GM06990 (cell line): ENCODE results near the gene TMEM121B.

ENCODE experiments used
- DNase-seq: peaks from one replicate; pipeline ENCODE4 v3.0.0-alpha.2; 2011; ENCODE audit not compliant: insufficient read length; ENCODE audit errors: extremely low read depth
- H3K27me3 ChIP-seq: replicated peaks from 2 replicates; pipeline ENCODE4 v1.6.0; 2011; ENCODE audit warnings: low read length; ENCODE audit not compliant: control insufficient read depth, insufficient read depth
- H3K36me3 ChIP-seq: 2 replicates; pipeline ENCODE4 v1.5.1; 2011; ENCODE audit warnings: low read length; ENCODE audit not compliant: control insufficient read depth, insufficient read depth
- H3K4me3 ChIP-seq: replicated peaks from 2 replicates; pipeline ENCODE4 v1.5.1; 2011; ENCODE audit warnings: low read depth, mild to moderate bottlenecking, control low read depth, low read length
- CTCF ChIP-seq: IDR thresholded peaks from 2 replicates; pipeline ENCODE4 v1.5.1; 2011; ENCODE audit warnings: low read length, control low read depth, mild to moderate bottlenecking, inconsistent platforms; ENCODE audit not compliant: insufficient read depth, poor library complexity, severe bottlenecking

Gene TMEM121B

DNA sequence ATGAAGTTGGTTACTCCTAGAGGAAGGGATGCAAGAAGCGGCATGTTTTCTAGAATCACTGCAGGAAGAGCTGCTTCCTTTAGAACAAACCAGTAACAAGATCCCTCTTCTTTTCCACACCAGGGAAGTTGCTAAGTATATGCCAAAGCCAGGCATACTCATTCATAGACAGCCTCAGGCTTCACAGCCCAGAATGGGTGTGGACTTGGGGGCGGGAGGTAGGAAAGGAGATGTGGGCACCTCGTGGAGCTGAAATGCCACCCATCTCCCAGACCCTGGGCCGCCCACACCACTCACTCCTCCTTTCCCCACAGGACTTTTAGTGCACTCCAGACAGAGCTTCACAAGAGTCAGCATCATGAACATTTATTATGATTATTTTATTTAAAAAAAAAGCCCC, 16.0 kb upstream of the TMEM121B start:
- Histone ChIP-seq H3K36me3 (peaks cover 12% of the 10 kb centered on the region), H3K27me3 (no peaks in the 10 kb centered on the region), H3K4me3 (no peak overlapping the region)
- TF ChIP-seq CTCF: no peak
- DNase-seq: no peak

DNA sequence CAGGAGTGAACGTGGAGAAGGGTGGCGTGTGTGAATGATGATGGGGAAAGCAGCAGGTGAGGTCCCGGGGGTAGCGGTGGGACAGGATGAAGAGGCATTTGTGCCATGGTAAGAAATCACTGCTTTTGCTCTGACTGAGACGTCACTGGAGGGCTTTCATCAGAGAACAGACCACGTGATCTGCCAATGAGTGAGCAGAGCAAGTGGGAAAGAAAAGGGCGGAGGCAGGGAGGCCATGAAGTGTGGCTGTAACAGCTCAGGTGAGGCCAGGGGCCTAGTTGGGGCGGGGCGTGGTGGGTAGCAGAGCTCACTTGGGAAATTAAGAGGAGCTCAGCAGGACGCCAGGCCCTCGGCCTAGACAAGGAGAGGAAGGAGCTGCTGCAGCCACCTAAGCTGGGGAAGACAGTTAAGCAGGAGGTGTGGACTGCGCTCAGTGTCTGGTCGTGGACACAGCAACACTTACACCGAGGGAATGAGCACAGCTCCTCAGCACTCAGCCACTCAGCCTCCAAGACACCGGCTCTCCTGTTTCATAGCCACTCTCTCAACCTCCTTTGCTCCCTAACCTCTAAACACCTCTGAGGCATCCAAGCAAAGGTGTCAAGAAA, 14.1 kb upstream of the TMEM121B start:
- DNase-seq: no peak
- Histone ChIP-seq H3K4me3 (no peak overlapping the region), H3K36me3 (peaks cover 4% of the 10 kb centered on the region), H3K27me3 (no peaks in the 10 kb centered on the region)
- no peak for TF ChIP-seq CTCF

GRCh38 chr22:17133137-17133536, 12.0 kb upstream of the TMEM121B start:
- DNase-seq: no peak
- H3K4me3 ChIP-seq: no peak overlapping the region
- no peaks in the 10 kb centered on the region for H3K27me3 ChIP-seq
- no peak for TF ChIP-seq CTCF
- H3K36me3 ChIP-seq: peaks cover 2% of the 10 kb centered on the region

DNA sequence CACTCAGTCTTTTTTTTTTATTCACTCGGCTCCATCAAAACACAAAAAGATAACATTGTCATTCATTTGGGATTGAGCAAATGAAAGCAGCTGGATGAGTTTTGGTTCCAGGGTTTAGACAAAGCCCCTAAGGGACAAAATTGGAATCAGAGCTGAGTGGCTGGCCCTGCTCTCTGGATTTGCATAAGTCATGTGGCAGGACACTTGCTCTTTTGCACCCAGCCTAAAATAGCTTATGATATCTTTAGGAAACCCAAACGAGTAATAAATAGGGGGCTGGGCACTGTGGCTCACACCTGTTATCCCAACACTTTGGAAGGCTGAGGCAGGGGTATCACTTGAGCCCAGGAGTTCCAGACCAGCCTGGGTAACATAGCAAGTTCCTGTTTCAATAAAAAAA, 11.0 kb upstream of the TMEM121B start:
- no peaks in the 10 kb centered on the region for H3K27me3 ChIP-seq
- H3K36me3 ChIP-seq: no peaks in the 10 kb centered on the region
- no peak for TF ChIP-seq CTCF
- DNase-seq: no peak
- H3K4me3 ChIP-seq: no peak overlapping the region

DNA sequence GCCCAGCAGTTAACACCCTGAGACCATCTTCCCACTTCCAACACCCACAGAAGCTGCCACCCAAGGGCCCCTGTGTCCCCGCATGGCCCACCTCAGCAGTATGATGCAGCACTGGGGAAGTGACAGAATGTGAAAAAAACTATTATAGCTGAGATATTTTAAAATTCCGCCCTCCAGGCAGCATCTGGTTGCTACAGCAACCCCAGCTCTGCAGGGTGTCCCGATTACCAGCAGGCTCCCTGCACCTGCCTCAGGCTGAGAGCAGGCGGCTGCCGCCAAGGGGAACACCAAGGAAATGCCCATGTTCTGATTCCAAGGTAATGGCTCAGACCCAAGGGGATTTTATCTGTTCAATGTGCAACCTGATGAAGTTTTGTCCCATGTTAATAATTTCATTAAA, 10.5 kb upstream of the TMEM121B start:
- no peak for DNase-seq
- H3K4me3 ChIP-seq: no peak overlapping the region

More for the DNA sequence above, 10.5 kb upstream of the TMEM121B start:
- Histone ChIP-seq H3K36me3 (no peaks in the 10 kb centered on the region), H3K27me3 (no peaks in the 10 kb centered on the region)
- TF ChIP-seq CTCF: no peak
